Endothelial cell of umbilical vein (primary cell): ENCODE measurements around the gene UBE2G1.

ENCODE experiments used
- CTCF ChIP-seq, 2 donors: IDR thresholded peaks; 1 replicate in 1 of 2; 2 replicates in 1 of 2; pipeline ENCODE4 v1.5.1; 2011; ENCODE audit warnings: low read length in 2 of 2, mild to moderate bottlenecking in 2 of 2, moderate library complexity in 2 of 2, control low read depth in 1 of 2, inconsistent platforms in 1 of 2, low read depth in 1 of 2; ENCODE audit not compliant: insufficient read depth in 1 of 2; ENCODE audit errors: extremely low read depth in 1 of 2
- EZH2 ChIP-seq: IDR thresholded peaks from 2 replicates; pipeline ENCODE4 v1.6.1; 2012; ENCODE audit warnings: borderline replicate concordance, low read depth, mild to moderate bottlenecking, moderate library complexity, low read length, inconsistent platforms; ENCODE audit not compliant: severe bottlenecking
- FOS ChIP-seq: IDR thresholded peaks from 2 replicates; pipeline ENCODE4 v1.6.1; 2011; ENCODE audit warnings: mild to moderate bottlenecking, low read length, moderate library complexity, borderline replicate concordance; ENCODE audit not compliant: insufficient read depth
- JUN ChIP-seq: IDR thresholded peaks from 2 replicates; pipeline ENCODE4 v1.6.1; 2011; ENCODE audit warnings: borderline replicate concordance, low read depth; ENCODE audit not compliant: insufficient read length, insufficient read depth
- MAX ChIP-seq: IDR thresholded peaks from 2 replicates; pipeline ENCODE4 v1.6.1; 2011; ENCODE audit not compliant: insufficient read depth, insufficient read length
- MYC ChIP-seq: IDR thresholded peaks from one replicate; pipeline ENCODE4 v1.6.1; 2011; ENCODE audit warnings: mild to moderate bottlenecking, low read depth, low read length
- POLR2A ChIP-seq: IDR thresholded peaks from 2 replicates; pipeline ENCODE4 v1.6.1; 2012; ENCODE audit warnings: low read depth, mild to moderate bottlenecking, control low read depth, low read length
- POLR2AphosphoS5 ChIP-seq: IDR thresholded peaks from 2 replicates; pipeline ENCODE4 v1.6.1; 2012; ENCODE audit warnings: low read depth, mild to moderate bottlenecking, control low read depth, low read length, moderate library complexity; ENCODE audit not compliant: insufficient read depth

- no peak for TF ChIP-seq CTCF (IDR thresholded peaks at IDR 0.05; ENCODE audit: extremely low read depth in 1 of 2, insufficient read depth in 1 of 2, low read depth in 1 of 2, low read length in 2 of 2)
- no peak for TF ChIP-seq POLR2A
- TF ChIP-seq EZH2 = no peak
- no peak for TF ChIP-seq JUN
- no peak for TF ChIP-seq FOS
- no peak for TF ChIP-seq POLR2AphosphoS5
- TF ChIP-seq MYC = no peak
- TF ChIP-seq MAX = no peak
These were observed 1.8 kb downstream of the UBE2G1 start for GRCh38 chr17:4364622-4365041.
